Left kidney (tissue), 2 donors: ENCODE measurements around the gene NBPF3. TPM values are rescaled to one million over a fixed set of nuclear protein-coding genes. Genes with fewer than 3 reads are reported as not detected.
"Not testable (repeated sequence)": the region's sequence is repeated elsewhere in the genome, so short reads cannot be mapped to it uniquely, and the experiment has no call there.

Experiments
- DNase-seq: peaks from one replicate; pipeline ENCODE4 v3.0.0-alpha.2; 2013
- polyA plus RNA-seq: library from polyadenylated mRNA; unstranded; fragments of 120-200 nt; gene quantifications from one replicate; pipeline ENCODE4 v1.2.1, GENCODE V29; 2013; ENCODE audit not compliant: insufficient read length

NBPF3 gene
- polyA plus RNA-seq, 1 donor = 16.8 TPM

DNA sequence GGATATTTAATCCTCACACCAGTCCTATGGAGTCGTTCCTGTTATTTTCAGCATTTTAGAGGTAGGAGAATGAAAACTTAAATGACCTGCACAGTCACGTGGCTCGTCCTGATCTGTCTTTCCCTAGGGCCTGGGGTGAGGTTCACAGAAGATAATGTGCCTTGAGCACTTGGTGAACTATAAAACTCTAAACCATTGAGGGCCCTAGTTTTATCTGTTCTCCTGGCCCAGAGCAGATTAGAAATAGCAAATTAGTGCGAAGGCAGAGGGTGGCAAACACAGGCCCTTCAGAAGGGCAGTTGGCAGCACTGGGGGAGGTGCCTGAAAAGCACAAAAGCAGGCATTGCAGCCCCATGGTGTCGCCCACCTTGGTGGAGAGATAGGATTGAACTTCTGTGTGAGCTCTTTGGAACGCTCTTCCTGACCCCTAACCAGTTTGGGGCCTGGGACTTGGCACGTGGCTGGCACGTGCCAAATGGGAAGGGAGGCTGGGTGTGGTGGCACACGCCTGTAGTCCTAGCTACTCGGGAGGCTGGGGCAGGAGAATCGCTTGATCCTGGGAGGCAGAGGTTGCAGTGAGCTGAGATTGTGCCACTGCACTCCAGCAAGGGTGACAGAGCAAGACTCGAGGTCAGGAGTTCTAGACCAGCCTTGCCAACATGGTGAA, 1.2 kb upstream of the NBPF3 start:
- not testable (repeated sequence) for DNase-seq

- DNase-seq = no peak
Observed at GRCh38 chr1:21439345-21439720, 604 bp upstream of the NBPF3 start.

- DNase-seq = not testable (repeated sequence)
Observed at GRCh38 chr1:21440630-21441125, 741 bp downstream of the NBPF3 start.

DNA sequence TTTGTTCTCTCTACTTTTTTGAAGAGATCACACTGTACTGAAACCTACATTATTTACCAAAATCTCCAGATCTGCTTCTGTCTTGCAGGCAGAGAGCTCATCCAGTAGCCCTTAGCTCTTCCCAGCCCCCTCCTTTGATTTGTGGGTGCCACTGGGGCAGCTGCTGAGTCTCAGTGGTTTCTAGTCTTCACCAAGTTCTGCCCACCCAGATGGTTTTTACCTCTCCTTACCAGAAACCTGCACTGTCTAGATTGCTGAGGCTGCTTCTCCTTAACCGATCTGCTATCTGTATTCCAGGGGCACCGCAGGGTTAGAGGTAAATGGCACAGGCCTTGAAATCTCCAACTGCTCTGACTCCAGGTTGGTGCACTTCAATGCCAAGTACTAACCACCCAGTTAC, 6.7 kb downstream of the NBPF3 start:
- DNase-seq = not testable (repeated sequence)

DNA sequence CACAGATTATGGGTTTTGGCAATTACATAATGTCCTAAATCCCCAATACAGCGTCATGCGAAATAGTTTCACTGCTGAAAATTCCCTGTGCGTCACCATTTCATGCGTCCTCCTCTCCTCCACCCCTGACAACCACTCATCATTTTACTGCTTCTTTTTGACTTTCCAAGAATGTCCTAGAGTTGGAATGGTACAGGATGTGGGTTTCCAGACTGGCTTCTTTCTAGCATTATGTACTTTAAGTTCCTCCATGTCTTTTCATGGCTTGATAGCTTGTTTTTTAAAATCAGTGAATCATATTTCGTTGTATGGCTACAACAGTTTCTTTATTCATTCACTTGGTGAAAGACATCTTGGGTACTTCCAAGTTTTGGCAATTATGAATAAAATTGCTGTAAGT, 7.4 kb downstream of the NBPF3 start:
- DNase-seq = no peak

- no peak for DNase-seq
Observed at GRCh38 chr1:21449906-21450305, 10.0 kb downstream of the NBPF3 start.

GRCh38 chr1:21451212-21451611, 11.3 kb downstream of the NBPF3 start:
- no peak for DNase-seq

DNA sequence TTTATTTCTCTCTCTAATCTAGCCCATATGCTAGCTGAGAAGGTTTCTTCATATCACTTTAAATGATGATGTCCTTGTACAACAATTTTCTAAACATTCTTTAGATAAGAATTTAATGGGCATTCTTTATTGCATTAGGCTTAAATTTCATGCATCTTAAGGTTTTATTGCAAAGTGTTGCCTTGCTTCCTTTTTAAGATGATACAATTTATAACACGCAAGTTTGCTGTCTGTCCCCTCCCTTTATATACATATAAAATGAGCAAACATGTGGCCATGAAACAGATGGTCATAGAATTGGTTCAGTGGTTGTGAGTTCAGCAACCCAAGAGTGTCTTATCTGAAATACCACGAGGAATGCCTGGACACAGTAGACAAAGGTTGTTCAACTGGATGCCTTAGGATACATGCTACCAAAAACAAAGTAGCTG, 12.1 kb downstream of the NBPF3 start:
- no peak for DNase-seq

GRCh38 chr1:21453964-21454614, 14.2 kb downstream of the NBPF3 start:
- DNase-seq = not testable (repeated sequence)

- DNase-seq = not testable (repeated sequence)
Observed at GRCh38 chr1:21454904-21455303, 15.0 kb downstream of the NBPF3 start.

DNA sequence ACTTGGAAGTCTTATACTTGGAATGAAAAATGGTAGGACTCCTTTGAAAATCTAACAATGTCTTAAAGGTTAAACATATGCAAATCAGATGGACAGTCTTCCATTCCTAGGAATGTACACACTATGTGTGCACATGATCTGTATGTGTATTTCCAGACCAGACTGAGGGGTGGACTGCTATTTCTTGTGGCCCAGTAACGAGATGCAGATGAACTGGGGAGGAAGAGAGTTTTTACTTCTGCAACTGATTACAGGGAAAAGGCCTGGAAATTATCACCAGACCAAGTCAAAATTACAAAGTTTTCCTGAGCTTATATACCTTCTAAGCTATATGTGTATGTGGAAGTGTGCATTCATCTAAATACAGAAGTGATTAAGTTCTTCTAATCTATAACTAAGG, 17.7 kb downstream of the NBPF3 start:
- no peak for DNase-seq

DNA sequence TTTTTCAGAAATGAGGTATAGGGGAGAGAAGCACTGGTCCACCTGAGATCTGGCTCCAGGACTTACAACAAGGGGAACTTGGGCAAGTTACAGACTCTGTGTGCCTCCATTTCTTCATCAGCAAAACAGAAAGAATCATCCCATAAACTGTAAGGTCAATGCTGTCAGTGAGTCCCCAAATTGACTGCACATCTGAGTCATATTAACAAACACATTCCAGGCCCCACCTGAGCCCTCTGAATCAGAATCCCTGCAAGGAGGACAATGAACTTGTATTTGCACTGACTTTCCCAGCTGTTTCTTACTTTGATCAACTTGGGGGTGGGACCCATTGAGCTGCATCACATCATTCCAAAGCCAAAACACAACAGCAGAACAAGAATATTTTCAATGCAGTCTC, 25.2 kb downstream of the NBPF3 start:
- DNase-seq = not testable (repeated sequence)

DNA sequence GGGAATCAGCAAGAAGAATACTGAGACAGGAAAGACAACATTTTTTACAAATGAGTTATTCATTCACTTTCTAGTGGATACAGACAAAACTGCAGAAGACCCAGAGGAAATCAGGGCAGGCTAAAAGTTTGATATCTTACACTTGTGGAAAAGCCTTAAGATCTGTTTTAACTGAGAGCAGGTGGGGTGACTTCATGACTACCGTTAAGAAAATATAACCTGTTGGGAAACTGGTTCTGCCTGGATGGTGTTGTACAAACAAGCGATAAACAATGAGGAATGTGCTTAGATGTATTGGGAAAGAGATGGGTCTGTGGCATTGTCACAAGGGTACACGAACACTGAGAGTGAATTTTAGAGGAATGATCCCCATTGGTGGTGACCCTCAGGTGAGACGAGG, 28.0 kb downstream of the NBPF3 start:
- not testable (repeated sequence) for DNase-seq

GRCh38 chr1:21468599-21468998, 28.7 kb downstream of the NBPF3 start:
- no peak for DNase-seq

DNA sequence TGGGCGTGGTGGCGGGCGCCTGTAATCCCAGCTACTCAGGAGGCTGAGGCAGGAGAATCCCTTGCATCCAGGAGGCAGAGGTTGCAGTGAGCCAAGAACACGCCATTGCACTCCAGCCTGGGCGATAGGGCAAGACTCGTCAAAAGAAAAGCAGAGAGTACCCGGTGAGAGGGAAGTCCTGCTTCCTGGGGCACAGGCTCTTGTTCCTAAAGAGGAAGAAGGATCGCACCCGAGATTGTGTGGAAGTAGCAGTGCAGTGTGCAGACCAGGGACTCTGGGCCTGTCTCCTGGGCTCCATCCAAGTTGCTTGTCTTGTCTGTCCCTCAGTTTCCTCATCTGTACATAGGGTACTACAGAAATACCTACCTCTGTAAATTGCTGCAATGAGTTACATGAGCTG, 29.6 kb downstream of the NBPF3 start:
- DNase-seq = no peak

GRCh38 chr1:21472861-21473260, 32.9 kb downstream of the NBPF3 start:
- DNase-seq = no peak

DNA sequence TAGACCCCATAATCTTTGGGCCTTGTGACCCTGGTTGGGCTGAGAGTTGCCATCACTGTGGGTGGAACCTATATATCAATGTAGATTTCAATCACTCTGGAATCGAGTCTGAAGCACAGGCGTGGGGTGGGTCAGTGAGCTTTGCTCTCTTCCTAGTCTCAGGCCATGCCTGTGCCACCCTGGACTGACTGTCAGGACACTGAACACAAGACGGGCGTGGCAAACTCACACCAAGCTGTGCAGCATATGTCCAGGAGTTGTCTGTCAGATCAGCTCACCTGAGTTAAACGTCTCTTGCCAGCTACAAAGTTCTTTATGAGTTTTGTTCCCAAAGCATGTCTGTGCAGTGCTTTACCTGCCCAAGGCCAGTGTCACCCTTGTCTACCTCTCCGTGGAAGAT, 38.4 kb downstream of the NBPF3 start:
- no peak for DNase-seq

GRCh38 chr1:21483881-21484280, 43.9 kb downstream of the NBPF3 start:
- not testable (repeated sequence) for DNase-seq

DNA sequence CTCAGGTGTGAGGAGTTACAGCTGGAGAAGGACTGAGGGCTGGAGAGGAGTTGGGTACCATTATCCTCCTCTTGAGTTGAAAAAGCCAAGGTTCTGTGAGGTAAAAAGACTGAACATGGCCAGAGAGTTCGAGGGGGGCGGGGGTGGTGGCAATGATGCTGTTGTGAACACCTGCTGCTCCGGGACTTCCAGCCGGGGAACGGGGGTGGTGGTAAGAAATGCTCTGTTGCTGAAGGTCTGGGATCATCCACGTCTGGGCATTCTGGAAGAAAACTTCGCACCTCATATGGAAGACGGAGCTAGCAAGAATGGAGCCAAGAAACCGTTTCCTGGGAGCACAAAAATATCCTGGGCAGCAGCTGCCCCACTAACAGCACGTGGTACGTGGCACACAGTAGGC, 49.2 kb downstream of the NBPF3 start:
- DNase-seq = no peak

- no peak for DNase-seq
Observed at GRCh38 chr1:21490774-21491487, 51.0 kb downstream of the NBPF3 start.

GRCh38 chr1:21491488-21492355, 51.8 kb downstream of the NBPF3 start:
- no peak for DNase-seq

DNA sequence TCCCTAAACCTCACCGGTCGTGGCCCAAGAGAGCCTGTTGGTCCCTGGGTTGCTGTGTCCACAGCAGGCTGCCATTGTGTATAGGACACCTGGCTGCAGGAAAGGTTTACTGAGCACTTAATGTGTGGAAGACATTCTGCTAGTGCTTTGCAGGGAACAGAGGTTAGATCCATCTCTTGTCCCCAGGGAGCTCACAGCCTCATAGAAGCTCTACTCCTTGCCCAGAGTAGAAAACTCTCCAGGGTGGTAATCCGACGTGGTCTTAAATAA, 52.4 kb downstream of the NBPF3 start:
- no peak for DNase-seq
